Endothelial cell of umbilical vein (primary cell): Measurements from ENCODE around the gene CD53.

Experiments
- EZH2 ChIP-seq: IDR thresholded peaks from 2 replicates; pipeline ENCODE4 v1.6.1; 2012; ENCODE audit warnings: borderline replicate concordance, low read depth, mild to moderate bottlenecking, moderate library complexity, low read length, inconsistent platforms; ENCODE audit not compliant: severe bottlenecking
- POLR2A ChIP-seq: IDR thresholded peaks from 2 replicates; pipeline ENCODE4 v1.6.1; 2012; ENCODE audit warnings: low read depth, mild to moderate bottlenecking, control low read depth, low read length
- TF ChIP-seq, protein P1 (sequence below), 2 donors: IDR thresholded peaks; 1 replicate in 1 of 2; 2 replicates in 1 of 2; pipeline ENCODE4 v1.5.1; 2011; ENCODE audit warnings: low read length in 2 of 2, mild to moderate bottlenecking in 2 of 2, moderate library complexity in 2 of 2, control low read depth in 1 of 2, inconsistent platforms in 1 of 2, low read depth in 1 of 2; ENCODE audit not compliant: insufficient read depth in 1 of 2; ENCODE audit errors: extremely low read depth in 1 of 2

DNA sequence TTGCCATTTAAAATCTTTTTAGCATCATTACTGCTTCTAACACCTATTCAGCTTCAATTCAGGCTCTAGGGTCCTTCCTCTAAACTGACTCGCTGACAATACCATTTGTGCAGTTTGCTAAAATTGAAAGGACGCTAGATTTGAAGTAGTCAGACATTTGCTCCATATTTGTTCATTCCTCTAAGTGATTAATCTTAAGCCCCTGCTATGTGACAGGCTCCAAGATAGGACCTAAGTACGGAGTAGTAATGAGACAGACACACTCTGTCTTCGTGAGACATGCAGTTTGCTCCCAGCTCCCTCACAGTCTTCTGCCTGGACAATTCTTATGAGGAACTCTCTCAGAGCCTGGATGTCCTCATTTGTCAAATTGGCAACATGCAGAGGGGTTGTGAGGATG, 26.1 kb upstream of the CD53 start:
- TF ChIP-seq, protein P1, sequence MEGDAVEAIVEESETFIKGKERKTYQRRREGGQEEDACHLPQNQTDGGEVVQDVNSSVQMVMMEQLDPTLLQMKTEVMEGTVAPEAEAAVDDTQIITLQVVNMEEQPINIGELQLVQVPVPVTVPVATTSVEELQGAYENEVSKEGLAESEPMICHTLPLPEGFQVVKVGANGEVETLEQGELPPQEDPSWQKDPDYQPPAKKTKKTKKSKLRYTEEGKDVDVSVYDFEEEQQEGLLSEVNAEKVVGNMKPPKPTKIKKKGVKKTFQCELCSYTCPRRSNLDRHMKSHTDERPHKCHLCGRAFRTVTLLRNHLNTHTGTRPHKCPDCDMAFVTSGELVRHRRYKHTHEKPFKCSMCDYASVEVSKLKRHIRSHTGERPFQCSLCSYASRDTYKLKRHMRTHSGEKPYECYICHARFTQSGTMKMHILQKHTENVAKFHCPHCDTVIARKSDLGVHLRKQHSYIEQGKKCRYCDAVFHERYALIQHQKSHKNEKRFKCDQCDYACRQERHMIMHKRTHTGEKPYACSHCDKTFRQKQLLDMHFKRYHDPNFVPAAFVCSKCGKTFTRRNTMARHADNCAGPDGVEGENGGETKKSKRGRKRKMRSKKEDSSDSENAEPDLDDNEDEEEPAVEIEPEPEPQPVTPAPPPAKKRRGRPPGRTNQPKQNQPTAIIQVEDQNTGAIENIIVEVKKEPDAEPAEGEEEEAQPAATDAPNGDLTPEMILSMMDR (IDR thresholded peaks at IDR 0.05; ENCODE audit: extremely low read depth in 1 of 2, insufficient read depth in 1 of 2, low read depth in 1 of 2, low read length in 2 of 2): no peak
- no peak for TF ChIP-seq EZH2
- no peak for TF ChIP-seq POLR2A
